ENCODE measurements around the gene C16orf89.
A peak's percentile ranks its signal among the peaks of the same experiment; 100 is the strongest.

C16orf89 gene

DNA sequence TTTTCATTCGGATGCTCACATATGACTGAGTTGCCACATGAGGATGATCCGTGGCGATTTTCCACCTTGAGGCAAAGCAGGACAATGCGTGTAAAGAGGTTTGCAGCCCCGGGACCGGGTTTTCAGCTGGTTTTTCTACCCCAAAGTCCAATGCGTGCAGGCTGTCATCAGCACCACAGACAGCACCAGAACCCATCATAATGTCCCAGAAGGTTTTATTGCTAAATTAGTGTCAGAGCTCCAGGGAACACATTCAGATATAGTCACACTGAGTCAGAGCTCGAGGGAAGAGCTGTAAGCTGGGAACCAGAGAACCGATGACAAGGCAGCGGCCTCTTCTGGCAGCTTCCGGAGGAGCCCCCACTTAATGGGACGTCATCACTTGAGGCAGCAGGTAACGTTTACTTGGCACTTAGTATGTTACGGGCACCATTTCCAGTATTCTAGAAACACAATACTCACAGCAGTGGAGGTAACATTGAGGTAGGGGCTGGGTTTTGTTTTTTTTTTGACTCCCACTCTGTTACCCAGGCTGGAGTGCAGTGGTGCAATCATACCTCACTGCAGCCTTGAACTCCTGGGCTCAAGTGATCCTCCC lies 23.1 kb downstream of the C16orf89 start:
- TF ChIP-seq, protein P1, sequence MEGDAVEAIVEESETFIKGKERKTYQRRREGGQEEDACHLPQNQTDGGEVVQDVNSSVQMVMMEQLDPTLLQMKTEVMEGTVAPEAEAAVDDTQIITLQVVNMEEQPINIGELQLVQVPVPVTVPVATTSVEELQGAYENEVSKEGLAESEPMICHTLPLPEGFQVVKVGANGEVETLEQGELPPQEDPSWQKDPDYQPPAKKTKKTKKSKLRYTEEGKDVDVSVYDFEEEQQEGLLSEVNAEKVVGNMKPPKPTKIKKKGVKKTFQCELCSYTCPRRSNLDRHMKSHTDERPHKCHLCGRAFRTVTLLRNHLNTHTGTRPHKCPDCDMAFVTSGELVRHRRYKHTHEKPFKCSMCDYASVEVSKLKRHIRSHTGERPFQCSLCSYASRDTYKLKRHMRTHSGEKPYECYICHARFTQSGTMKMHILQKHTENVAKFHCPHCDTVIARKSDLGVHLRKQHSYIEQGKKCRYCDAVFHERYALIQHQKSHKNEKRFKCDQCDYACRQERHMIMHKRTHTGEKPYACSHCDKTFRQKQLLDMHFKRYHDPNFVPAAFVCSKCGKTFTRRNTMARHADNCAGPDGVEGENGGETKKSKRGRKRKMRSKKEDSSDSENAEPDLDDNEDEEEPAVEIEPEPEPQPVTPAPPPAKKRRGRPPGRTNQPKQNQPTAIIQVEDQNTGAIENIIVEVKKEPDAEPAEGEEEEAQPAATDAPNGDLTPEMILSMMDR (IDR thresholded peaks at IDR 0.05; ENCODE audit: extremely low read depth, insufficient read depth, missing control alignments), result peak; percentile 34
- in situ Hi-C loops (cut with MboI; ENCODE audit: low pct_unique_long_range_greater_than_20kb, low sequenced_read_pairs, unreplicated experiment), result no loop called here
- no peak for DNase-seq (ENCODE audit: low spot score)

DNA sequence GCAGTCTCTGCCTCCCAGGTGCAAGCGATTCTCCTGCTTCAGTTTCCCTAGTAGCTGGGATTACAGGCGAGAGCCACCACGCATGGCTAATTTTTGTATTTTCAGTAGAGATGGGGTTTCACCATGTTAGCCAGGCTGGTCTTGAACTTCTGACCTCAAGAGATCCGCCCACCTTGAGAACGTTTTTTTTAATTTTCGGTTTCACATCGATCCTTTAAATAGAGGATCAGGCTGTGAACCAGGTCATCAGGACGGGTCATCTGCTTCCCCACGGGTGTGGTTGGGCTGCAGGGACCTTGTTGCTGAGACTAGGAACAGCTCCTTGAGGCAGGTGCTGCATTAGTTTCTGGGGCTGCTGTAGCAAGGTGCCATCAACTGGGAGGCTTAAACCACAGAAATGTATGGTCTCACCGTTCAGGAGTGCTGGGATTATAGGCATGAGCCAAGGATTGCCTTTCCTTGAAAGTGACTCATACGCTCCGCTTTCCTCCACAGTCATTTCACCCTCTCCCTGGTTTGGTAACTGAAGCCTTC lies 24.1 kb downstream of the C16orf89 start:
- in situ Hi-C loops (cut with MboI; ENCODE audit: low pct_unique_long_range_greater_than_20kb, low sequenced_read_pairs, unreplicated experiment), result no loop called here
- TF ChIP-seq, protein P1 (IDR thresholded peaks at IDR 0.05; ENCODE audit: extremely low read depth, insufficient read depth, missing control alignments), result no peak
- no peak for DNase-seq (ENCODE audit: low spot score)

DNA sequence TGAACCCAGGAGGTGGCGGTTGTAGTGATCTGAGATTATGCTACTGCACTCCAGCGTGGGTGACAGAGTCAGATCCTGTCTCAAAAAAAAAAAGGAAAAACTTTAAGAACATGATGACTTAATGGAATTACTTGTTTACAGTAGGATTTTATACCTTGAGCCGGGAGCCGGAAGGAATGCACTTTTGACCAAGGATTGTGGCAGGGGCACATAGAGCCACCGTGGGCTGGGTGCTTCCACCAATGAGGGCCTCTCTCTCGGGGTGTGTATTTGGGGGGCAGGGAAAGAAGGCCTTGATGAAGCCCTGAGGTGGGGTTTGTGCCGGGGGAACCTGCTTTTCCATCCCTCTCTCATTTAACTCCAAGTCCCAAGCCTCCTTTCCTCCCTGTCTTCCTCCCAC lies 25.3 kb downstream of the C16orf89 start:
- DNase-seq (ENCODE audit: low spot score), result no peak
- TF ChIP-seq, protein P1 (IDR thresholded peaks at IDR 0.05; ENCODE audit: extremely low read depth, insufficient read depth, missing control alignments), result no peak
- in situ Hi-C loops (cut with MboI; ENCODE audit: low pct_unique_long_range_greater_than_20kb, low sequenced_read_pairs, unreplicated experiment), result no loop called here

DNA sequence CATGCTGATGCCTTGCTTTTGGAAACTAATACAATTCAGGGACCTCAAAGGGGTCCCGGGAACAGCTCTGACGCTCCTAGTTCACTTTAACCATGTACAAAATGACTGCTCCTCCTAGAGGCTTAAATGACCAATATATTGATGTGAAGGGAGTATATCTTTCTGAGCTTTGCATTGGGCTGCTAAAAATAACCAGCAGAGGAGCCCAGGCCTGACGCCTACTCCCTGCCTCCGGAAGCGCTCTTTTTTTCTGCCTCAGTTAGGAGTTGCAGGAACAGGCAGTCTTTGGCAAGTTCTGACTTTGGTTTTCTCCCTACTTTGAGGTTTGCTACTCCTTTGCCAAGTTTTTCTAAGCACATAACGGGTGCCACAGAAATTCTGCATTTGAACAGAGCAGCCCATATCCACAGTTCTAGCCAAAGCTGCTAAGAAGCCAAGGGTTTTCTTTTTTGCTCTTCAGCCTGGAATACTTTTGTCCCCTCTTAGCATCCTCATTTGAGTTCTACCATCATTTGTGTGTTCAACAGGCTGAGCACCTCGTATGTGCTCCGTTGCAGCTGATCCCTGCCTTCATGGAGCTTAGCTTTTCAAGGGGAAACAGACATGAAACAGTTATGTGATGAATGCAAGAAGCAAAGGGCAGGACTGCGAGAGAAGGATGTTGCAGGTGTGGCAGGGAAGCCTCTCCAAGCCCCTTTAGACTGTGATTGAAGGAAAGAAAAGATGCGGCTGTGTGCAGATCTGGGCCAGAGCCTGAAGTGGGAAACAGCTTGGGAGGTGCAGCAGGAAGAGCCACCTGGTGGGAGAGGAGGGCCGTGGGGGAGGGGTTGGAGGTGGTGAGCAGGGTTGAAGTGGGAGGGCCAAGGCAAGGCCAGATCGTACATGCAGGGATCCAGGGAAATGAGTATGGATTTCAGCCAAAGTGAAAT lies 29.3 kb downstream of the C16orf89 start:
- in situ Hi-C loops (cut with MboI; ENCODE audit: low pct_unique_long_range_greater_than_20kb, low sequenced_read_pairs, unreplicated experiment), result no loop called here
- TF ChIP-seq, protein P1 (IDR thresholded peaks at IDR 0.05; ENCODE audit: extremely low read depth, insufficient read depth, missing control alignments), result no peak
- DNase-seq (ENCODE audit: low spot score), result no peak

DNA sequence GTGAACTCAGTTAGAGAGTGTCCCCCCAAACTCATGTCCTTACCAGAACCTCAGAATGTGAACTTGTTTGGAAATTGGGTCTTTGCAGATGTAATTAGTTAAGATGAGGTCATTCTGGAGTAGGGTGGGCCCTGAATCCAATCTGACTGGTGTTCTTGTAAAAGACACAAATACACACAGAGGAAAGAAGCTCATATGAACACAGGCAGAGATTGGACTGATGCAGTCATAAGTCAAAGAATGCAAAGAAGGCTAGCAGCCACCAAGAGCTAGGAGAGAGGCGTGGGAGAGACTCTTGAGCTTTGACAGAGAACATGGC lies 29.9 kb downstream of the C16orf89 start:
- DNase-seq (ENCODE audit: low spot score), result no peak
- in situ Hi-C loops (cut with MboI; ENCODE audit: low pct_unique_long_range_greater_than_20kb, low sequenced_read_pairs, unreplicated experiment), result no loop called here
- TF ChIP-seq, protein P1 (IDR thresholded peaks at IDR 0.05; ENCODE audit: extremely low read depth, insufficient read depth, missing control alignments), result no peak

DNA sequence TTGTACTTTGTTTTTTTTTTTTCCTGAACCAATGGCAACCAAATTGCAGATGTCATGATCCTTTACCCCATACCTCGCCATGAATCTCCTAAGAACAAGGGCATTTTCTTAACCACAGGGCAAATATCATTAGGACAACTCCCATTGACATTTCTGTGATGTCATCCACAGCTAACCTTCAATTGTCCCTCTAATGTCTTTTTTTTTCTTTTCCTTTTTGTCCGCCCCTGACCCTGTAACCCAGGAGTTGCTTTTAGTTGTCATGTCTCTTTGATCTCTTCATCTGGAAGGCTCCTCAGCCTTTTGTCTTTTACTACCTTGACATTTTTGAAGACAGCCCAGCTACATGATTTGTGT lies 31.6 kb downstream of the C16orf89 start:
- DNase-seq (ENCODE audit: low spot score), result no peak
- in situ Hi-C loops (cut with MboI; ENCODE audit: low pct_unique_long_range_greater_than_20kb, low sequenced_read_pairs, unreplicated experiment), result no loop called here
- TF ChIP-seq, protein P1 (IDR thresholded peaks at IDR 0.05; ENCODE audit: extremely low read depth, insufficient read depth, missing control alignments), result no peak
